Measurements from ENCODE around the gene DCLRE1B.
"Not testable (repeated sequence)": the region's sequence is repeated elsewhere in the genome, so short reads cannot be mapped to it uniquely, and the experiment has no call there.

DCLRE1B gene

GRCh38 chr1:113946678-113947387, 41.7 kb downstream of the DCLRE1B start:
- Histone ChIP-seq H3K9ac (ENCODE audit: low read length) (no peak overlapping the region), H3K9me3 (ENCODE audit: control insufficient read depth, low read length) (no peaks in the 10 kb centered on the region), H3K36me3 (ENCODE audit: control insufficient read depth, insufficient read depth, low read length) (no peaks in the 10 kb centered on the region), H3K27me3 (ENCODE audit: control insufficient read depth, insufficient read depth, low read length) (no peaks in the 10 kb centered on the region), H3K4me3 (ENCODE audit: low read length) (no peak overlapping the region), H3K4me1 (ENCODE audit: control insufficient read depth, insufficient read depth, low read length) (peaks cover 12% of the 10 kb centered on the region)

GRCh38 chr1:113947388-113948107, 42.4 kb downstream of the DCLRE1B start:
- Histone ChIP-seq H3K9me3 (ENCODE audit: control insufficient read depth, low read length) (no peaks in the 10 kb centered on the region), H3K36me3 (ENCODE audit: control insufficient read depth, insufficient read depth, low read length) (no peaks in the 10 kb centered on the region), H3K4me3 (ENCODE audit: low read length) (no peak overlapping the region), H3K27me3 (ENCODE audit: control insufficient read depth, insufficient read depth, low read length) (no peaks in the 10 kb centered on the region), H3K4me1 (ENCODE audit: control insufficient read depth, insufficient read depth, low read length) (peaks cover 12% of the 10 kb centered on the region), H3K9ac (ENCODE audit: low read length) (no peak overlapping the region)

GRCh38 chr1:113948151-113948550, 43.0 kb downstream of the DCLRE1B start:
- not testable (repeated sequence) for H3K9ac ChIP-seq (ENCODE audit: low read length); H3K36me3 ChIP-seq (ENCODE audit: control insufficient read depth, insufficient read depth, low read length); H3K4me3 ChIP-seq (ENCODE audit: low read length); H3K9me3 ChIP-seq (ENCODE audit: control insufficient read depth, low read length); H3K27me3 ChIP-seq (ENCODE audit: control insufficient read depth, insufficient read depth, low read length)
- H3K4me1 ChIP-seq (ENCODE audit: control insufficient read depth, insufficient read depth, low read length) = peaks cover 12% of the 10 kb centered on the region

- no peaks in the 10 kb centered on the region for H3K27me3 ChIP-seq (ENCODE audit: control insufficient read depth, insufficient read depth, low read length)
- H3K4me1 ChIP-seq (ENCODE audit: control insufficient read depth, insufficient read depth, low read length) = peaks cover 12% of the 10 kb centered on the region
- H3K9ac ChIP-seq (ENCODE audit: low read length) = no peak overlapping the region
- H3K4me3 ChIP-seq (ENCODE audit: low read length) = no peak overlapping the region
- no peaks in the 10 kb centered on the region for H3K36me3 ChIP-seq (ENCODE audit: control insufficient read depth, insufficient read depth, low read length)
- no peaks in the 10 kb centered on the region for H3K9me3 ChIP-seq (ENCODE audit: control insufficient read depth, low read length)
These were observed 43.9 kb downstream of the DCLRE1B start for GRCh38 chr1:113949007-113949406.

GRCh38 chr1:113950908-113951307, 45.8 kb downstream of the DCLRE1B start:
- Histone ChIP-seq H3K36me3 (ENCODE audit: control insufficient read depth, insufficient read depth, low read length) (no peaks in the 10 kb centered on the region), H3K4me1 (ENCODE audit: control insufficient read depth, insufficient read depth, low read length) (peaks cover 12% of the 10 kb centered on the region), H3K9ac (ENCODE audit: low read length) (no peak overlapping the region), H3K4me3 (ENCODE audit: low read length) (no peak overlapping the region), H3K9me3 (ENCODE audit: control insufficient read depth, low read length) (no peaks in the 10 kb centered on the region), H3K27me3 (ENCODE audit: control insufficient read depth, insufficient read depth, low read length) (no peaks in the 10 kb centered on the region)

DNA sequence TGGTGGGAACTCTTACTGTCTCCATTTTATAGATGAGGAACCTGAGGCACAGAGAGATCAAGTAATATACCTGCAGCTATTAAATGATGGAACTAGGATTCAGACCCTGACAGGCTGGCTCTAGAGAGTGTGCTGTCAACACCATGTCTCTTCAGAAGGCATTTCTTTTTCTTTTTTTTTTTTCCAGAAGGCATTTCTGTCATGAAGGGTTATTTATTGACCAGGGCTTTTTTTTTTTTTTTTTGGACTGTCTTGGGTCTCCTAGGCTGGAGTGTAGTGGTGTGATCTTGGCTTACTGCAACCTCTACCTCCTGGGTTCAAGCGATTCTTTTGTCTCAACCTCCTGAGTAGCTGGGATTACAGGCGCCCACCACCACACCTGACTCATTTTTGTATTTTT, 46.6 kb downstream of the DCLRE1B start:
- H3K4me1 ChIP-seq (ENCODE audit: control insufficient read depth, insufficient read depth, low read length) = peaks cover 5% of the 10 kb centered on the region
- no peak overlapping the region for H3K9ac ChIP-seq (ENCODE audit: low read length)
- H3K27me3 ChIP-seq (ENCODE audit: control insufficient read depth, insufficient read depth, low read length) = no peaks in the 10 kb centered on the region
- no peak overlapping the region for H3K4me3 ChIP-seq (ENCODE audit: low read length)
- no peaks in the 10 kb centered on the region for H3K36me3 ChIP-seq (ENCODE audit: control insufficient read depth, insufficient read depth, low read length)
- H3K9me3 ChIP-seq (ENCODE audit: control insufficient read depth, low read length) = no peaks in the 10 kb centered on the region

DNA sequence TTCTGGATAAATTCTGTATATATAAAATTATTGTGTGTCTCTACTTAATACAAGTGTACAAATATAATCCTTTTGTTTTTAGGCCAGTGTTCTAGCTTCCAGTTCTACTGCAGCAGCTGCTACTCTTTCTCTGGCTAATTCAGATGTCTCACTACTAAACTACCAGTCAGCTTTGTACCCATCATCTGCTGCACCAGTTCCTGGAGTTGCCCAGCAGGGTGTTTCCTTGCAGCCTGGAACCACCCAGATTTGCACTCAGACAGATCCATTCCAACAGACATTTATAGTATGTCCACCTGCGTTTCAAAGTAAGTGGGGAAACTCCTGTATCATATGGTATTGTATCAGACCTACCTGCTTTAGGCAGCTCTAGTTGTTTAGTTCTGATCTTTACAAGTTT, 52.9 kb downstream of the DCLRE1B start:
- Histone ChIP-seq H3K36me3 (ENCODE audit: control insufficient read depth, insufficient read depth, low read length) (peaks cover 4% of the 10 kb centered on the region), H3K9ac (ENCODE audit: low read length) (no peak overlapping the region), H3K4me1 (ENCODE audit: control insufficient read depth, insufficient read depth, low read length) (no peaks in the 10 kb centered on the region), H3K27me3 (ENCODE audit: control insufficient read depth, insufficient read depth, low read length) (no peaks in the 10 kb centered on the region), H3K9me3 (ENCODE audit: control insufficient read depth, low read length) (no peaks in the 10 kb centered on the region), H3K4me3 (ENCODE audit: low read length) (no peak overlapping the region)

- peaks cover 4% of the 10 kb centered on the region for H3K36me3 ChIP-seq (ENCODE audit: control insufficient read depth, insufficient read depth, low read length)
These were observed 53.6 kb downstream of the DCLRE1B start for GRCh38 chr1:113958691-113959090.

DNA sequence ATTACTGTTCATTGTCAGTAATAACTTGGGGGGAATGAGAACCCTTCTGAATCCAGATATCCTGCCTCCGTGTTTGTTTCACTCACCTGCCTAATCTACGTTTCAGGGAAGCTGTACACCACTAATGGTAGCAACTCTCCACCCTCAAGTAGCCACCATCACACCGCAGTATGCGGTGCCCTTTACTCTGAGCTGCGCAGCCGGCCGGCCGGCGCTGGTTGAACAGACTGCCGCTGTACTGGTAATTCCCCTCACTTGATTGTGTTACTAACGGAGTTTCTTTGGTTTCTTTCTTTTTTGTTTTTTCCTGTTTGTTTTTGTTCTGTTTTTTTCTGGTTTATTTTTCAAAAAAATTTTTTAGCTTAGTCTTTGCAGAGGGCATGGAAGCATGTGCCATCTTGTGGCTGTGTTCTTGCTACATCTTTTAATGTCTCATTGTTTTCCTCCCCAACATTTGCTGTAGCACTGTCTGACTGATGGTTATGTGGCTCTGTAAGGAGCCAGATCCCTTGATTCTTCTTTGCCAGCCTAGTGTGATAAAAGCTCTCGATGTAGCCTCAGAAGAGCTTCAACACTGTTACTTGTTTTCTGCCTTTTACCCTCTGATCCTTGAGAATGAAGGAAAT, 58.3 kb downstream of the DCLRE1B start:
- H3K9me3 ChIP-seq (ENCODE audit: control insufficient read depth, low read length) = no peaks in the 10 kb centered on the region
- no peak overlapping the region for H3K4me3 ChIP-seq (ENCODE audit: low read length)
- no peak overlapping the region for H3K9ac ChIP-seq (ENCODE audit: low read length)
- H3K36me3 ChIP-seq (ENCODE audit: control insufficient read depth, insufficient read depth, low read length) = peaks cover 4% of the 10 kb centered on the region
- no peaks in the 10 kb centered on the region for H3K27me3 ChIP-seq (ENCODE audit: control insufficient read depth, insufficient read depth, low read length)
- H3K4me1 ChIP-seq (ENCODE audit: control insufficient read depth, insufficient read depth, low read length) = no peaks in the 10 kb centered on the region

More at GRCh38 chr1:113958691-113959090, 53.6 kb downstream of the DCLRE1B start:
- H3K4me3 ChIP-seq (ENCODE audit: low read length) = no peak overlapping the region
- no peaks in the 10 kb centered on the region for H3K27me3 ChIP-seq (ENCODE audit: control insufficient read depth, insufficient read depth, low read length)
- no peak overlapping the region for H3K9ac ChIP-seq (ENCODE audit: low read length)
- no peaks in the 10 kb centered on the region for H3K4me1 ChIP-seq (ENCODE audit: control insufficient read depth, insufficient read depth, low read length)
- H3K9me3 ChIP-seq (ENCODE audit: control insufficient read depth, low read length) = no peaks in the 10 kb centered on the region

Data from mucosa of stomach (tissue), 1 donor.